ENCODE results near the gene CASP5. TPM values are rescaled to one million over a fixed set of nuclear protein-coding genes. Genes with fewer than 3 reads are reported as not detected.
"Not testable (repeated sequence)": the region's sequence is repeated elsewhere in the genome, so short reads cannot be mapped to it uniquely, and the experiment has no call there.

Gene CASP5
- total and polyA plus RNA-seq, 2 of the 4 experiments (the other 2 are of a cell fraction), result not detected

GRCh38 chr11:104972924-104973323, 50.0 kb downstream of the CASP5 start:
- H3K27ac ChIP-seq (ENCODE audit: insufficient read depth, low read length); H3K9me1 ChIP-seq (ENCODE audit: insufficient read depth, low read length); in situ Hi-C loops (cut with MboI; ENCODE audit: low sequenced_read_pairs); H3K79me1 ChIP-seq (ENCODE audit: low read depth in 1 of 2, low read length in 2 of 2); H2BK5ac ChIP-seq (ENCODE audit: low read depth, low read length, poor library complexity, severe bottlenecking); H2AK9ac ChIP-seq (replicated peaks; ENCODE audit: low read depth, low read length, poor library complexity); H3K4me2 ChIP-seq (ENCODE audit: low read depth, low read length); H3K56ac ChIP-seq (ENCODE audit: extremely low read depth, insufficient read depth, low read length); ATAC-seq (ENCODE audit: low read depth); H3K4me3 ChIP-seq (ENCODE audit: insufficient read depth, low read depth, low read length); H3K4ac ChIP-seq (ENCODE audit: low read depth, low read length); H3K27me3 ChIP-seq (ENCODE audit: control insufficient read depth, insufficient read depth, low read length); H4K20me1 ChIP-seq (ENCODE audit: insufficient read depth, low read length); DNase-seq; H3K14ac ChIP-seq (replicated peaks; ENCODE audit: low read depth, low read length); H3K9ac ChIP-seq (ENCODE audit: low read depth, low read length); intact Hi-C loops (cut with micrococcal nuclease); H4K8ac ChIP-seq (ENCODE audit: low read depth in 2 of 2, low read length in 2 of 2); H3K36me3 ChIP-seq (ENCODE audit: control insufficient read depth, insufficient read depth, low read length); H2BK120ac ChIP-seq (ENCODE audit: low read depth, low read length); H2BK15ac ChIP-seq (ENCODE audit: low read depth, low read length); CTCF ChIA-PET; H4K91ac ChIP-seq (ENCODE audit: insufficient read depth, low read depth, low read length); H2AK5ac ChIP-seq (ENCODE audit: low read depth, low read length); H2BK20ac ChIP-seq (ENCODE audit: low read depth, low read length); BruUV-seq (replicated peaks); H2AFZ ChIP-seq (replicated peaks; ENCODE audit: low read length, poor library complexity); H3K4me1 ChIP-seq (ENCODE audit: control insufficient read depth, insufficient read depth, low read length); H4K5ac ChIP-seq (ENCODE audit: low read depth, low read length); POLR2A ChIA-PET (ENCODE audit: unreplicated experiment); H3K18ac ChIP-seq (ENCODE audit: low read depth, low read length); H3K23ac ChIP-seq (ENCODE audit: low read depth, low read length); dilution Hi-C loops (cut with HindIII; ENCODE audit: low sequenced_read_pairs, unreplicated experiment): not testable (repeated sequence)
- H3K9me3 ChIP-seq (ENCODE audit: control insufficient read depth, insufficient read depth, low read length), result peaks cover 10% of the 10 kb centered on the region
- WGBS, 2 experiments (ENCODE audit: extremely low coverage in 2 of 2, insufficient read length in 1 of 2), result no CpG with 5 or more reads among the region's 8 CpGs

Data from IMR-90 (cell line).